ENCODE measurements around the gene RBM39. TPM values are rescaled to one million over a fixed set of nuclear protein-coding genes. Genes with fewer than 3 reads are reported as not detected.

RBM39 gene
- total and polyA plus RNA-seq, 7 donors = 93.0 to 171 (median 136) TPM

GRCh38 chr20:35771689-35772562, 29.9 kb upstream of the RBM39 start, which contains the start of gene PHF20:
Gene PHF20, plus strand, starts transcription at chr20:35772015. Its CDS starts 29,508 bp downstream, at chr20:35801523.
- intact Hi-C loops (cut with DNase I) = loop anchor here in 1 of 2 donors (5.0 kb wide), 1 partner anchor 55 kb away; no protein-coding TSS in a partner anchor
- WGBS, 3 donors = 2 to 4% (median 3%) methylated on average over 53 to 87 of the region's 87 CpGs

GRCh38 chr20:35771367-35771688, 29.3 kb upstream of the RBM39 start:
- WGBS, 3 donors = 72 to 80% (median 73%) methylated on average over 9 of the region's 9 CpGs
- intact Hi-C loops (cut with DNase I) = loop anchor here in 1 of 2 donors (5.0 kb wide), 1 partner anchor 56 kb away; no protein-coding TSS in a partner anchor

More at GRCh38 chr20:35771689-35772562, 29.9 kb upstream of the RBM39 start, which contains the start of gene PHF20:
- TF ChIP-seq CTCF (IDR thresholded peaks at IDR 0.05) = no peak
- peak within 1 kb of the TSS; percentile 96 for H3K27ac ChIP-seq
- peak; percentile 100 for DNase-seq
- no peaks in the 10 kb centered on the region for H3K27me3 ChIP-seq (ENCODE audit: insufficient read depth in 3 of 3, low read length in 2 of 3)
- H3K9me3 ChIP-seq = no peaks in the 10 kb centered on the region
- peaks cover 0 to 11% of the 10 kb centered on the region in 2 donors for H3K36me3 ChIP-seq (ENCODE audit: insufficient read depth in 1 of 2, low read depth in 1 of 2)
- peak within 1 kb of the TSS; percentile 90 for H3K4me3 ChIP-seq
- peak; percentile 84 to 90 (median 87) for ATAC-seq
- H3K4me1 ChIP-seq = peaks cover 57% of the 10 kb centered on the region

GRCh38 chr20:35768731-35769664, 26.9 kb upstream of the RBM39 start:
- Histone ChIP-seq H3K4me3 (no peak overlapping the region), H3K36me3 (ENCODE audit: insufficient read depth in 1 of 2, low read depth in 1 of 2) (no peaks in the 10 kb centered on the region), H3K9me3 (no peaks in the 10 kb centered on the region), H3K27ac (peak overlapping the region; percentile 96), H3K4me1 (peaks cover 39% of the 10 kb centered on the region), H3K27me3 (ENCODE audit: insufficient read depth in 3 of 3, low read length in 2 of 3) (no peaks in the 10 kb centered on the region)
- peak; percentile 99 for DNase-seq
- intact Hi-C loops (cut with DNase I) = loop anchor here (1.0 kb wide), 2 partner anchors 26 to 27 kb away; partner anchors contain the start of gene RBM39 (in 1 of the 2)
- ATAC-seq = peak; percentile 78 to 83 (median 82)
- TF ChIP-seq CTCF (IDR thresholded peaks at IDR 0.05) = no peak
- WGBS, 3 donors = 12 to 27% (median 18%) methylated on average over 5 of the region's 5 CpGs

More at GRCh38 chr20:35771367-35771688, 29.3 kb upstream of the RBM39 start:
- Histone ChIP-seq H3K27me3 (ENCODE audit: insufficient read depth in 3 of 3, low read length in 2 of 3) (no peaks in the 10 kb centered on the region), H3K4me3 (peak overlapping the region; percentile 90), H3K9me3 (no peaks in the 10 kb centered on the region), H3K36me3 (ENCODE audit: insufficient read depth in 1 of 2, low read depth in 1 of 2) (peaks cover 0 to 11% of the 10 kb centered on the region in 2 donors), H3K4me1 (peaks cover 53% of the 10 kb centered on the region), H3K27ac (peak overlapping the region; percentile 96)
- peak in 1 of 4 donors; percentile 0 for ATAC-seq
- DNase-seq = no peak
- no peak for TF ChIP-seq CTCF (IDR thresholded peaks at IDR 0.05)

- Histone ChIP-seq H3K4me1 (peaks cover 28% of the 10 kb centered on the region), H3K4me3 (no peak overlapping the region), H3K27ac (peak overlapping the region; percentile 96), H3K36me3 (ENCODE audit: insufficient read depth in 1 of 2, low read depth in 1 of 2) (no peaks in the 10 kb centered on the region), H3K9me3 (no peaks in the 10 kb centered on the region), H3K27me3 (ENCODE audit: insufficient read depth in 3 of 3, low read length in 2 of 3) (no peaks in the 10 kb centered on the region)
- intact Hi-C loops (cut with DNase I) = loop anchor here in 1 of 2 donors (1.0 kb wide), 1 partner anchor 26 kb away; the partner anchor contains the start of gene RBM39
- TF ChIP-seq CTCF (IDR thresholded peaks at IDR 0.05) = no peak
- WGBS, 3 donors = 62 to 68% (median 67%) methylated on average over 12 of the region's 12 CpGs
- no peak for ATAC-seq
- peak; percentile 54 to 77 for DNase-seq
Measured at GRCh38 chr20:35767683-35768481, 25.8 kb upstream of the RBM39 start.
